DMS79 (cell line): ENCODE measurements around the gene SEZ6L.

Experiments
- DNase-seq: peaks from one replicate; lab custom pipeline; 2025; lab: John Stamatoyannopoulos, UW

Gene SEZ6L

DNA sequence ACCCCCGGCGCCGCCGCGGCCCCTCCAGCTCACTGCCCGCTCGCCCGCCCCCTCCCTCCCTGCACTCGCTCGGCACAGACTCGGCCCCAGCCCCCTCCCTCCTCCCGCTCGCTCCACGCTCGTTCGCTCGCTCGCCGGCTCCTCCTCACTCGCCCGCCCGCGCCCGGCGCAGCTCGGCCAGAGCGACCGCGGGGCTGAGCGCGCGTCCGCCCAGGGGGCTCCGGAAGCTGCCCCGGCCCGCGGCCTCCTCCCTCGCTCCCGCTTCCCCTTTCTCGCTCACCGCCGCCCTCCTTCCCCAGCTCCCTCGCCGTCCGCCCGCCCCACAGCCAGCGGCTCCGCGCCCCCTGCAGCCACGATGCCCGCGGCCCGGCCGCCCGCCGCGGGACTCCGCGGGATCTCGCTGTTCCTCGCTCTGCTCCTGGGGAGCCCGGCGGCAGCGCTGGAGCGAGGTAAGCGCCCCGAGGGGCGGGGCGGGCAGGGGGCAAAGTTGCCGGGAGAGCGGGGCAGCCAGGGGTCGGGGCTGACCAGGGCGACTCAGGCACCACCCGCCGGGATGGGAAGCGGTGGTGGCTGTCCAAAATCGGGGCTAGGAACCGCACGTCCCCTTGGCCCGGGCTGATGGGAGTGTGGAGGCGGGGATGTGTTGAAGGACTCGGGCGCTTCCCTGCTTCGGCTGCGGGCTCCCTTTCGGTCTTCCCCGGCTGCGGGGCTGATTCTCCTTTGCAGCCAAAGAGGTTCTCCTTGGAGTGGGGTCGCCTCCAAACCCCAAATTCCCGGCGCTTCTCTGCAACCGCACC lies at the start of gene SEZ6L:
SEZ6L (plus strand) TSS at position 148 of the 797 bp plus-strand sequence; CDS start at position 356, 208 bp downstream.
- no peak for DNase-seq

DNA sequence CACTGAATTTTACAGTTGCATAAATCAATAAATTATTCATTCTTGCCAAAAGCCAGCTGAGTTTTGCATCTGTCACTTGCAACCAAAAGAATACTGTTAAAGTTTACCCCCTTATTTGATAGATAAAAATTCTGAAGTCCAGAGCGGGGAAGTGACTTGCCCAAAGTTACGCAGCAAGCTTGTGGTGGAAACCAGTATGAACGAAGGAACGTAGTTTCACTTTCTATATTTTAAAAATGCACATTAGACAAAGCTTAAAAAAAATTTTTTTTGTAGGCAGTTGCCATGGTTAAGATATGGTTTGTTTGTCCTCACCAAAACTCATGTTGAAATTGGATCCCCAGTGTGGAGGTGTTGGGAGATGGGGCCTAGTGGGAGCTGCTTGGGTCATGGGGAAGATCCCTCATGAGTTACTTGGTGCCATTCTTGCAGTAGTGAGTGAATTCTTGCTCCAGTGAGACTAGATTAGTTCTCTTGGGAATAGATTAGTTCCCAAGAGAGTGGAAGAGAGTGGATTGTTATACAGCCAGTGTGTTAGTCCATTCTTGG lies 46.3 kb upstream of the SEZ6L start:
- DNase-seq, result no peak

DNA sequence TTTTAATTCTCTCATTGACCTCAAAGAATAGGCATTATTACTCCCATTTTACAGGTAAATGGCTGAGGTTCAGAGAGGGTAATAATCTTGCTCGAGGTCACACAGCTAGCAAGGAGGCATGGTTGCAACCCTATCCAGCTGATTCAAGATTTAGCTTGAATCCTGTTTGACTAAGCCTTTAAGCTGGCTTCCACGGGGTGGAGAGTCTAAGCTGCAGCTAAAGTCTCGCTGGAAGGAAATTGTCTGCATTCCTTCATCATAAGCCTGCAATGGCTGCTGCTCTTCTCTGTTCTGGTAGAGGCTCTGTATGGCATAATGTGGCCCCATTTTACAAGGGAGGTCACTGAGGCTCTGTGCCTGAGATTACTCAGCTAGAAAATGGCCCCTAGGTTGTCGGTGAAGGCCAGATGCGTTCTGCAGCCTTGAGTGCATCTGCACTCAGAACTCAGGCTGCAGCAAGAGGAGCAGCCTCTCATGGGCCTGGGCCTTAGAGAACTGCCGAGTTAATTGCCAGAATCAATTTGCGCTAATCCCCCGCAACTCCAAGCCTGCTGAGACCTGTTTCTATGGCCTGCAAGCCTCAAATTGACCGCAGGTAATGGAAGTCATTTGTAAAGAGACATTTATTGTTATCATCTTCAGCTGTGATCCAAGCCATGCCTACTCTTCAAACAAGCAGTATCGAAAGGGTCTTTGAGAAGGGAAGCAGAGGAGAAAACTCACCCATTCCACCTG lies 44.1 kb upstream of the SEZ6L start:
- no peak for DNase-seq

DNA sequence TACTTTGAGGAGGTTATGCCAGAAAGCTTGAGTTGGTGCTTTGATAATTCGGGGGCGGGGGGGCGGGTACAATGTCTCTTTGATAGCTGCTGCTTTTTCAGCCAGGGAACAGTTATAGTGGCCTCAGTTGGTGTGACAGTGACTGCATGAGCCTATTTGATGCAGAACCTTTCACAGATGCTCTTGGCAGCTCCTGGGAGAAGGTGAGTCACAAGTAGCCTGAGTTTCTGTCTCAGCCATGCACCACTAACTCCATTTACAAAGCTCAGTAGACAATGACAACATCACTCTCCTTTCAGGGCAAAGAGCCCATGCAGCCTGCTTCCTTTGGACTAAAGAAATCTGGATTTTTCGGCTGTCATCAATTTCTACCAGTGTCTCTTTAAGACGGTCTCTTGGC lies 42.1 kb upstream of the SEZ6L start:
- DNase-seq, result no peak

DNA sequence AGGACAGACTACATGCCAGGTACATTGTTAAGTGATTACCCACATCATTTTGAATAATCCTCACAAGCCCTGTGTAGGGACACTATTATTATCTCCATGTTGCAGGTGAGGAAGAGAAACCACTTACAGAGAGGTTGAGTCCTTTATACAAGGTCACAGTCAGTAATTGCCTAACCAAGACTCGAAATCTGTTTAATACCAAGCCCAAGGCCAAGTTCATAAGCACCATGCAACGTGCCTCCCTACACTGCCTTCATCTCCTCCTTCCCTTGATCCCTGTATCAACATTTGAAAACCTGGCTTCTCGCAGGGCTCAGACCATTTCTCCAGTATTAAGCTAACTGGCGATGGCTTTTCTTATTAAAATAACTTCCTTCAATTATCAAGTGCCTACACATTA lies 41.7 kb upstream of the SEZ6L start:
- no peak for DNase-seq

DNA sequence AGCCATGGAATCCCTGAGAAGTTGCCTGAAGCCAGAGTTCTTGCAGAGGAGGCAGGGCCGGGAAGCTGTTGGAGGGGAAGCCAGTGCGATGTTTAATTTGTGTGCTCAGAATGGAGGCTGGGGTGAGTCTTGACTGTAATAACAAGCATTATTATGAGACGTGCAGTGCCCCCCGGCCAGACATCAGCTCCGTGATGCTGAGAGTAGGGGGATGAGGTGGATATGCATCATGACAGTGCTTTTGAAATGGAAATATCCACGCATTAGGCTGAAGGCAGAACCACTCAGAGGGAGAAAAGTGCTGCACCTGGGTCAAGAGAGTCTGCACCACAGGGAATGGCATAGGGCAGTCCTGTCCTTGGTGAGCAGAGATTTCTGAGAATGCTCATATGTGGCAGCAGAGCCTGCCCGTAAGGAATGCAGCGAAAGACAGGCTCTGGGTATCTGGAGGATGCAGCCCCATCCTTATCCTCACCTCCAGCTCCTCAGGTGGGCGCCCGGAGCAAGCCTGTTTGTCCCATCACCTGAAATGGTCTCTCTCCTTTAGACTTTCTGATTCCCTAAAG lies 37.6 kb upstream of the SEZ6L start:
- no peak for DNase-seq

DNA sequence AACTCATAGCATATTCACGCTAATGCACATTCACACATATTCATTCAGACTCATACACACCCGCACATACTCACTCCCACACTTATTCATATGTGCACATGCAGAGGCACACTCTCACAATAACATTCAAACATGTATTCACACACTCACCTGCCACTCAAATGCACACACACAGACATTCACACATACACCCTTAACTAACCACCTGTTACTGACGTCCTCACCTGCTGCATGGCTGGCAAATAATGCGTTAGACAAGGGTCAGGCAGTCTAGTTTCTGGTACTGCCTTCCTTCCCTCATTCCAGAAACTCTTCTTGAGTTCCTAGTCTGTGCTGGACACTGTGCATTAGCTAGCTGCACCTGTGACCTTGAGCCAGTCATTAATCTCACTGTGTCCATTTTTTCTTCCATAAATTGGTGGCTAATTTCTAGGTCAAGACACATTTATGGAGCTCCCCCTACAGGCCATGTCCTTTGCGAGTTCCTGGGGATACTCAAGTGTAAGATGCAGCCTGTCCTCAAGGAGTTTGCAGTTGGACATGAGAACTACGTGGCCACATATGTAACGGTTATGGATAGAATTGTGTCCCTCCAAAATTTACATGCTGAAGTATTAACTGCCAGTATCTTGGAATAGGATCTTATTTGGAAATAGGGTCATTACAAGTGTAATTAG lies 34.5 kb upstream of the SEZ6L start:
- no peak for DNase-seq

DNA sequence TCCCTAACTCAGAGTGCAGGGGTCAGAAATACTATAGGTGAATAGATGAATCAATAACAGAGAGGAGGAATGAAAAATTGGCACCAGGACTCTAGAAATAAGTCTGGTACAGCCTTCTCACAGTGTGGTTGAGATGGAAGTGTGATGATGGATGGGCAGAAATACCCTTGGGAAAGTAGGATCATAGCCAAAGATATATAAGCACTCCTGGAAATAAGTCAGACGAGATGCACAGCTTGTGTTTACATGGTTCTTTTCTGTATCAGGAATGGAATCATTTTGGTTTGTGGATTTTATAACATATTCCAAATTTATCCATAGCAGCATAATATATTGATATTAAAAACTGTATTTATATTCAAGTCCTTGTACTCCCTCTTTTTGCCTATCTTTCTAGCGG lies 33.5 kb upstream of the SEZ6L start:
- no peak for DNase-seq

DNA sequence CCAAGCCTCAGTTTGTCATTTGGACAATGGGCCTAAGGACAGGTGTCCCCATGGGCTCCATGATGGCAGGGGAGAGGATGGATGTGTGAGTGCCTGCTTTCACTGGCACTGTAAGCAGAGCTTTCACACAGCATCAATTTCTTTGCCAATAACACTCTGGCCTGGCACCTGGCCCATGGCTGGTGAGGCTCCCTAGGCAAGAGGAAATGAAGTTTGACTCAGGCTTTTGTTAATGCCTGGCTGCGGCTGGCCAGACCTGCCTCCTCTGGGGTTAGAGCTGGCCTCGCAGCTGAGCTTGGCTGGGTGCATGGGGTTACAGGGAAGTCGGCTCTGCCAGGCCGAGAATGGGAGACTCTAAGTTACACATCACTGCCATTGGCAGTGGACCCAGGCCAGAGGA lies 30.0 kb upstream of the SEZ6L start:
- DNase-seq, result peak; percentile 1

DNA sequence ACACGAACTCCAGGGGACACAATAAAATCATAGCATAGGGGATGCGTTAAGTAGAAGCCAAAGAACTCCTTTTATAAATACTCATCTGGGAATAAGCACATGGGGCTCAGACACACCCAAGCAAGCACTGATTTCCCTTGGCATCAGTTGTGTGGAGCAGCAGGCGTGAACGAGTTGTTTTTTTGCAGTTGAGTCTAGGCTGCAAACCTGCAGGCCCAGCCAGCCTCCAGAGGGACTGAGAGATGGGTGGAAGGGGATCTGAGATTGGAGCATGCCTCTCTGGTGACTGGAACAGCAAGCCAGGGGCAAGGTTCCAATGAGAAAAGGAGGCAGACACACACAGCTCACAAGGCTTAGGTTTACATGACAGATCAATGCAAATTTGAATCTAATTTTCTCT lies 27.4 kb upstream of the SEZ6L start:
- DNase-seq, result no peak

DNA sequence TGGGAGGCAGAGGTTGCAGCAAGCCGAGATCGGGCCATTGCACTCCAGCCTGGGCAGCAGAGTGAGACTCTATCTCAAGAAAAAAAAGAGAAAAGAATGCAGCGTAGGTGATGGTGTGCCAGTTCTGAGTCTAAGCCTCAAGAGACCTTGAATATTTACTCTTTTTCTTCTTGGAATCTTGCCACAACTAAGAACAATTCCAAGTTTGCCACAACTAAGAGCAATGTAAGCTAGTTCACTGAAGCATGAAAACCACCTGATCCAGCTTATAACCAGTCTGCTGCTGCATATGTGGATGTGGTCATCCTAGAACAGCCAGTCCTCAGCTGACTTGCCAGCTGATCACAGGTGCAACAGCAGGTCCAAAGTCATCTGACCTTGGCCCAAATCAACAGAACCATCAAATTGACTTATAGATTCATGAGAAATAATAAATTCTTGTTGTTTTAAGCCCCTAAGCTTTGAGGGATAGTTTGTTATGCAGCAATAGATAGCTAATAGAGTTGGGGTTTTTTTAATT lies 25.4 kb upstream of the SEZ6L start:
- peak; percentile 28 for DNase-seq

DNA sequence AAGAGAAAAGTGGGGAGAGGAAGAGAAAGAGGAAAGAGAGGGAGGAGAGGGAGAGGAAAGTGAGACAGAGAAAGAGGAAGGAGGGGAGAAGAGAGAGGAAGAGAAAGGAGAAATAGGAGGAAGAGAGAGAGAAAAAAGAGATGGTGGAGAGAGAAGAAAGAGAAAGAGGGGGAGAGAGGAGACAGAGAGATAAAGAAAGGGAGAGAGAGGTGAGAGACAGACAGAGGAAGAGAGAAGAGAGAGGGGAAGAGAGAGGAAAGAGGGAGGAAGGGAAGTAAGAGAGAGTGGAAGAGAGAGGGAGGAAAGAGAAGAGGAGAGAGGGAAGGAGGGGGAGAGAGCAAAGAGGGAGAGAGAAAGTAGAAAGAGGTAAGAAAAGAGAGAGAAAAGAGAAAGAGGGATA lies 9.4 kb upstream of the SEZ6L start:
- DNase-seq, result no peak

DNA sequence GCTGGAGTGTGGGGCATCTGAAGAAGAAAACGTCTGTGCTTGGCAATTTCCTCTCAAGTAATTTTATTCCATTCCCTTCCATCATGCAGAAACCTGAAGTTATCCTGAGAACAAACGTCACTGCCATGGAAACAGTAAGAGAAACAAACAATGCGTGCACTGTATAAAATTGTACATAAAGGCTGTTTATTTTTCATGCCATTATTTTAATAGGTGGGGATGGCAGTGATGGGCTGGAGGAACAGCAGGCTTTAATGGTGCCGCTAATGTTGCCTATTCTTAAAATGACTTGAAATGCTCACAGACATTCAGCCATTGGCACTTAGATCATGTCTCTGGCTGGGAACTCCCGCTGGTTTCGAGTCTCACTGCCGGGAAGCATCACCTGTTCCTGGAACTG lies 7.5 kb upstream of the SEZ6L start:
- no peak for DNase-seq

DNA sequence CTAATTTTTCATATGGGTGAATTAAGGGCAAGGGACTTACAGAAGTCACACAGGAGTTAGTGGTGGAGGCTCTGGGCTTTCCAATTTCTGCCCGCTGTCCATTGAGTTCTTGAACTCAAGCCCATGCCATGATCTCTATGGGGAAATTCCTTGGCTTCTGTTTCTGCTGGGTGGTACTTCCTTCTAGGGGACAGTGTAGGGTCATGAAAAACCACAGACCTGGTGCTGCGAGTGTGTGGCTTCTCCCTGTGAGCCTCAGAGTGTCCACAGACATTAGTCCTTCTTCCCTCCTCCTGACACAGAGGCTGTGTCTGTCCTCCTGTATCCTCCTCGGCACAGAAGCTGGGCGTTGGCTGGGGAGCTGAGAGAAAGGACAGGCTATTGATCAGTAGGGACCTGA lies 6.3 kb upstream of the SEZ6L start:
- no peak for DNase-seq

DNA sequence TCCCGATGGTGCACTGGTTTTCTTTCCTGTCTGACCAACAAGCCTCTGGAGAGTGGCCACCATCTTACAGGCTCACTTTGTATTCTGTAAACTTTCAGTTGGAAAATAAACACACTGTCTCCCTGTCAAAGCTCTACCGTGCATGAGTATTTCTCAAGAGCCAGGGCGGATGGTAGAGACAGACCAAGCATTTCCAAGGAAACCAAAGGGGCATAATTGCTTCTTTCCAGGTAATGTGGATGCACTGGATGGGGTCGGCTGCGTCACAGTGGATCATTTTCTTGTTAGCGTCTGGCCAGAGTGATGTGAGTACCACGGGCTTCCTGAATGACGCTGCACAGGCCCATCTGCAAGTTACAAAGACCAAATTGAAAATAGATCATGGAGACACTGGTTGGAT lies 5.1 kb upstream of the SEZ6L start:
- DNase-seq, result no peak

DNA sequence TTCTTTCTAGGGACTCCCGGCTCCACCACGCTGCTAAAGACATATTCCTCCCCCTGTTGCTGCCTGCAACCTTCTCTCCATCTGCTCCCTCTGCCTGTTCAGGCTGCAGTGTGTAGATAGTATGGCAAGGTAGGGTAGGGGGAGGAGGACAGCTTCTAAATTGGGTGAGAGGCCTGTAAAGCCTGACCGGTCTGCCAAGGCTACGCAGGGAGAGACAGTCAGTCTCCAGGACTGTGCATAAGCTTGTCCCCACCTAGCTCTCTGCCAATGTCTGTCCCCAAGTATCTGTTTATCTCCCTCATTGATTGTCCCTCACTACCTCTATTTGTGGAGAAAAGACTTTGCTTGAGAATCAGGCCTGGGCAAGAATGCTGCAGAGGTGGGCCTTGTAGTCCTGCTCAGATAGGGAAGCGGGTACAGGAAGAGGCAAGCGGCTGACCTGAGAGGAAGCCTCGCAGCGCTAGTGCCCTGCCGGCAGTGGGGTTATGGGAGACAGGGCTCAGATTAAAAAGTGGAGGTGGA lies 871 bp upstream of the SEZ6L start:
- no peak for DNase-seq

DNA sequence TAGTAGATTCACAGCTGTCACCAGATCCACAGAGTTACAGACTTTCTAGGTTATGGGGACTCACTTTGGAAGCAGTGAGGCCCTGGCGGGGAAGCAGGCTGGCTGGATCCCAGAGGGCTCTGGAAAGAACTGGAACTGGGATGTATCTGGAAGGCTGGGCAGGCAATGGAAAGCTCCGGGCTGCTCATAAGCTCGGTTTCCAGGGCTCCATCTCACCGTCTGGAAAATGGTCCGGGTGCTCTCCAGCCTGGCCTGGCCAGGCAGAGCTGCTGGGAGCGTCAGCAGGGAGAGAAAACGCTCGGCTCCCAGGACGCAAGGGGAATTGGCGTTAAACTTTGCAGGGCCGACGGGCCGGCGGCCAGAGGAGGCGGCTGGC lies 335 bp upstream of the SEZ6L start:
- no peak for DNase-seq

DNA sequence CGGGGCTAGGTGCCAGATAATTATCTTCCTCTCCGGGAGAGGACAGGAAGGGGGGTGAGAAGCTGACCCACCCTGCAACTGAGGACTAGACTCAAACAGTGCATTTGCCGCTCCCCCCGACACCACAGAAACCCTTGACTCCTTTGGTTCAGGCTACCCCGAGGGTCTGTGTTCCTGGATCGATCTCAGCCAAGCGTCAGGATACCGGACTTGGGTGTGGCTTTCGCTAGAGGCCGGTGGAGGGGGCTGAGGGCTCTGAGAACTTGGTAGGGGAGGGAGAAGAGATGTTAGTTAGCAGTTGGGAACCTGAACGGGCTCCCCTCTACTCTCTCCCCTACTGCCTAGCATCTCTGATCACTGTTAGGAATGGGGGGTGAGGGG lies 840 bp downstream of the SEZ6L start:
- no peak for DNase-seq

DNA sequence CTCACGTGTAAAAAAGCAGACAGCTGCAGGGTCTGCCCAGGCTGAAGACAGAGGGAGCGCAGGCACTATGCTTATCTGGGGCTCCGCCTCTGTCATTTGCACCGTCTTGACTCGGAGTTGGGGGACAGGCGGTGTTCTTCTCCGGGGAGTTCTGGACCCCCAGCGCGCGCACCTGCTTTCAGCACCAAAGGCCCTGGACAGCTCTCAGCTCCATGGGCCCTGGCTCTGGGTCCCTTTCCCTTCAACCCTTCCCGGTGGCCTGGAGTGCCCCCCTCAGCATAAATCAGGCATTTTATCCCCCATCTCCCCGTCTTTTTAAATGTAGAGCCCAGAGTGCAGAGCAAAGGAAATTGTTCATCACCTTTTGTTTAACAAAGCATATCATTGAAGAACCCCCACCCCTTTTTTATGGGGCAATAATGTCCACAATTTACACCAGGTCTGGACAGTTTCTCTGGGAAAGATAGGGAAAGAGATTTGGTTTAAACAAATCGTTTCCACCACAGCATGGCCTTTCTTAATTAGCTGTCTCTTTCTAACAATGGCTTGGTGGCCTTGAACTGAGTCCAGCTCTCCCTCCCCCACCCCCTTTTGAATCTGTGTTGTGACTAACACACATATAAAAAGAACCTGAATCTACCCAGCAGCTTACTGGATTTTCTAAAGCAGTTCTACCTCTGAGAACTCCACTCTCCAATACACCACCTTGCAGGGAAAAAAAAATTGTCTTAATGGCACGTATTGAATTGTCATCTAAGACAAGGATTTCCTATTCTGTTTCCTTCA lies 1.7 kb downstream of the SEZ6L start:
- DNase-seq, result no peak

DNA sequence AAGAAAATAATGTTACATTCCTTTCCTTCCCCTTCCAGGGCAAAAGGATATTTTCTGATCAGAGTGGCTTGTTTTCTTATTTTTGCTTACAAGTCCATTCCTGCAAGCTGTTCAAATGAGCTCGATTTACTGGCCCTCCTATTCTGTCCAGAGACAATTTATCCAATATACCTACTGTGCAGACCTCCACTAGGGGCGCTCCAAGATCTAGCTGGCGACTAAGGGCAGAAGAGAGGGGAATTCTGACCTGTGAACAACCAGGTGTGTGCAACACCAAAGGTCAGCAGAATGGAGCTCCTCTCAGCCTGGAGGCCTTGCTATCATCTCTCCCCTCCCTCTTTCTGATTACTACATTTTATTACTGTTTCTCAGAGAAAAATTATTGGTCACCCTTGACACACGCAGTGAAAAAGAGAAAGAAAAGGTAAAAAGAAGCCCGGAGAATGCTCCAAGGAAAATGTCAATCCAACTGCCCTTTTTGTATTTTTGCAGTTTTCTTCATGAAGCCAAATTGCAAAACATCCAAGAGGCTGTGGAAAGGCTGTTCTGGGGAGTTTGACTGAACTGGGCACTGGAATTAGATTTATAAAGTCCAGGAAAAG lies 3.2 kb downstream of the SEZ6L start:
- peak; percentile 5 for DNase-seq

DNA sequence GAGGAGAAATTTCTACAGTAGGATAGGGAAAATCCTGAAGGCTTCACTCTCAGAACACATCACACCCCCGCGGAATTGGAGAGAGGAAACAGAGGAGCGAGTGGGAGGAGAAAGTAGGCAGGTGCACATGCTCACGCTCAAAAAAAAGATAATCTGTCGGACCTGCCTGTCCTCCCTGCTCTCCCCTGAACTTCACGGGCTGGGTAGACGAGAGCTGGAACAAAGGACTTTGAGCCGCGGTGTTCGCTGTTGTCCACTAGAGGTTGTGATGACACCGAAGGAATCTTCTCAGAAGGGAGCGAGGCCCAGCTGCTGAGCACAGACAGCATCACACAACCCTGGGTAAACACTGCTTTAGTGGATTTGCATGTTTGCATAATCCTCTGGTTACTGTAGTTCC lies 5.0 kb downstream of the SEZ6L start:
- DNase-seq, result no peak
